ENCODE measurements around the gene RNF39. TPM values are rescaled to one million over a fixed set of nuclear protein-coding genes. Genes with fewer than 3 reads are reported as not detected.
"Not testable (repeated sequence)": the region's sequence is repeated elsewhere in the genome, so short reads cannot be mapped to it uniquely, and the experiment has no call there.

RNF39 gene
- total RNA-seq, 2 donors from 2014 or later = 0.26 to 1.1 TPM

- Histone ChIP-seq H3K36me3 (no peaks in the 10 kb centered on the region), H3K4me3 (no peak overlapping the region), H3K27me3 (no peaks in the 10 kb centered on the region), H3K9me3 (no peaks in the 10 kb centered on the region), H3K27ac (no peak overlapping the region), H3K4me1 (no peaks in the 10 kb centered on the region)
- TF ChIP-seq CTCF (IDR thresholded peaks at IDR 0.05) = no peak
- DNase-seq (ENCODE audit: low spot score) = no peak
Observed at GRCh38 chr6:30031381-30031780, 44.2 kb downstream of the RNF39 start.

DNA sequence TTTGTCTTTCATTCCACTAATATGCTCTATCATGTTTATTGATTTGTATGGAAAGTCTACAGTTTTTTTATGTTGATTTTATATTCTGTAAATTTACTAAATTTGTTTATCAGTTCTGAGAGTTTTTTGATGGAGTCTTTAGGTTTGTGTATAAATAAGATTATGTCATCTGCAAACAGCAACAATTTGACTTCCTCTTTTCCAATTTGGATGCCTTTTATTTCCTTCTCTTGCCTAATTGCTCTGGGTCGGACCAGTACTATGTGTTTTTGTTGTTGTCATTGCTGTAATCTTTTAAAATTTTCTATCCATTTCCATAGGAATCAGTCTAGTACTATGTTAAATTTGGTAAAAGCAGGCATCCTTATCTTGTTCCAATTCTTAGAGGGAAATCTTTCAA lies 46.0 kb downstream of the RNF39 start:
- no peaks in the 10 kb centered on the region for H3K27me3 ChIP-seq
- DNase-seq (ENCODE audit: low spot score) = no peak
- no peaks in the 10 kb centered on the region for H3K9me3 ChIP-seq
- H3K27ac ChIP-seq = no peak overlapping the region
- no peaks in the 10 kb centered on the region for H3K36me3 ChIP-seq
- H3K4me3 ChIP-seq = no peak overlapping the region
- H3K4me1 ChIP-seq = no peaks in the 10 kb centered on the region
- TF ChIP-seq CTCF (IDR thresholded peaks at IDR 0.05) = no peak

DNA sequence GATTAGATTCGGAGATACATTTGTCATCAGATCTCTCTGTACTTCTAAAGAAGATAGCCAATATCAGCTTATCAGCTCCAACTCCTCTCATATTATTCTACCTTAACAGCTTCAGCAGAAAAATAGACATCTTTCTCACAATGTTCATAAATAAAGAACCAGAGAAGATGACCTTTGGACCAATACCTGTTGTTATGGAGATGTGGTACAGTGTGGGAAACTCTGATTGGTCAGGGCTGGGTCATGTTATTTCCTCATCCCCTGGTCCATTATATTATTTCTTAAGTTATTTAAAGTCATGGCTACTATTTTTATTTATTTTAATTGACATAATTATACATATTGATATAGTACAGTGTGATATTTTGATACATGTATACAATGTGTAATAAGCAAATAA lies 50.4 kb downstream of the RNF39 start:
- H3K36me3 ChIP-seq = no peaks in the 10 kb centered on the region
- no peak overlapping the region for H3K4me3 ChIP-seq
- no peaks in the 10 kb centered on the region for H3K9me3 ChIP-seq
- no peak for TF ChIP-seq CTCF (IDR thresholded peaks at IDR 0.05)
- no peak overlapping the region for H3K27ac ChIP-seq
- H3K27me3 ChIP-seq = no peaks in the 10 kb centered on the region
- DNase-seq (ENCODE audit: low spot score) = no peak
- H3K4me1 ChIP-seq = no peaks in the 10 kb centered on the region

DNA sequence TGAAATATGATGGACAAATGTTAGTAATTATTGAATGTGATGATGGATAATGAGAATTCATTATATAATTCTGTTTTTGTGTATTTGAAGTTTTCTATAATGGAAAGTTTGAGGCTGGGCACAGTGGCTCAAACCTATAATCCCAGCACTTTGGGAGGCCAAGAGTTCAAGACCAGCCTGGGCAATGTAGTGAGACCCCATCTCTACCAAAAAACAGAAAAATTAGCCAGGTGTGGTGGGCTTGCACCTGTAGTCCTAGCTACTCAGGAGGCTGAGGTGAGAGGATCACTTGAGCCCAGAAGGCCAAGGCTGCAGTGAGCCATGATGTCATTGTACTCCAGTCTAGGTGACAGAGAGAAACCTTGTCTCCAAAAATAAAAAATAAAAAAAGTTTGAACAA lies 52.9 kb downstream of the RNF39 start:
- not testable (repeated sequence) for H3K9me3 ChIP-seq; DNase-seq (ENCODE audit: low spot score); H3K27me3 ChIP-seq; H3K4me3 ChIP-seq; H3K27ac ChIP-seq; H3K36me3 ChIP-seq; H3K4me1 ChIP-seq

DNA sequence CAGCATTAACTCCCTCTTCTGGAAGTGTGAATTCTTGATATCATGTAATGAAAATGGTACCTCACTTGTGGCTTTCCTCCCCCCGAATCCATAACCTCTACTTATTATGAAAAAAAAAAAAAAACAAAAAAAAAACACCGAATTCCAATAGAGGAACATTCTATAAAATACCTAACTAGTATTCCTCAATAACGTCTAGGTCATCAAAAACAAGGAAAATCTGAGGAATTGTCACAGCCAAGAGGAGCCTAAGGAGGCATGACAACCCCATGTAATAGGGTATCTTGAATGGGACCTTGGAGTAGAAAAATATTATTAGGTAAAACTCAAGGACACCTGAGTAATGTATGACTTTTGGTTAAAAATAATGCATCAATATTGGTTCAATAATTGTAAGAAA lies 53.4 kb downstream of the RNF39 start:
- Histone ChIP-seq H3K4me3 (no peak overlapping the region), H3K27ac (no peak overlapping the region), H3K4me1 (no peaks in the 10 kb centered on the region), H3K27me3 (no peaks in the 10 kb centered on the region), H3K36me3 (no peaks in the 10 kb centered on the region), H3K9me3 (no peaks in the 10 kb centered on the region)
- TF ChIP-seq CTCF (IDR thresholded peaks at IDR 0.05) = no peak
- no peak for DNase-seq (ENCODE audit: low spot score)

- H3K9me3 ChIP-seq = no peaks in the 10 kb centered on the region
Observed at GRCh38 chr6:30020626-30021025, 54.9 kb downstream of the RNF39 start.

More at GRCh38 chr6:30020626-30021025, 54.9 kb downstream of the RNF39 start:
- no peak for DNase-seq (ENCODE audit: low spot score)
- no peak overlapping the region for H3K4me3 ChIP-seq
- TF ChIP-seq CTCF (IDR thresholded peaks at IDR 0.05) = no peak
- no peaks in the 10 kb centered on the region for H3K27me3 ChIP-seq
- no peak overlapping the region for H3K27ac ChIP-seq
- no peaks in the 10 kb centered on the region for H3K4me1 ChIP-seq
- no peaks in the 10 kb centered on the region for H3K36me3 ChIP-seq

Other genes with a start within 250 kb of the RNF39 start
- not detected for gene HLA-G, start 247.9 kb downstream of the RNF39 start, total RNA-seq
- gene HLA-A, start 133.2 kb downstream of the RNF39 start, total RNA-seq = 100 to 1,000 TPM; 272 to 536 TPM
- gene POLR1H, start 14.5 kb downstream of the RNF39 start, total RNA-seq = 10 to 100 TPM; 16.2 to 23.1 TPM
- gene PPP1R11, start 8.6 kb downstream of the RNF39 start, total RNA-seq = 10 to 100 TPM; 48.2 to 55.7 TPM
- gene TRIM31, start 37.3 kb upstream of the RNF39 start, total RNA-seq = not detected
- gene TRIM40, start 60.4 kb upstream of the RNF39 start, total RNA-seq = not detected
- gene TRIM10, start 85.4 kb upstream of the RNF39 start, total RNA-seq = not detected
- gene TRIM15, start 87.8 kb upstream of the RNF39 start, total RNA-seq = not detected
- gene TRIM26, start 137.6 kb upstream of the RNF39 start, total RNA-seq = 10 to 100 TPM; 20.0 to 27.8 TPM

All from right atrium auricular region (tissue), 2 donors.